Mucosa of descending colon (tissue), 3 donors: Measurements from ENCODE around the gene THAP2. TPM values are rescaled to one million over a fixed set of nuclear protein-coding genes. Genes with fewer than 3 reads are reported as not detected.
"Not testable (repeated sequence)": the region's sequence is repeated elsewhere in the genome, so short reads cannot be mapped to it uniquely, and the experiment has no call there.

Experiments used
- ATAC-seq: fragments of 200-7000 bp; cut with Tn5 transposase; one replicate; pipeline ENCODE4 v1.9.1; 2020; ENCODE audit warnings: mild to moderate bottlenecking, moderate library complexity
- DNase-seq, 3 donors: peaks; one replicate each; pipeline ENCODE4 v3.0.0-alpha.2; 2020
- H3K36me3 ChIP-seq: fragments of 200-600 bp; one replicate; pipeline ENCODE4 v1.8.0; 2021; ENCODE audit warnings: low read depth, mild to moderate bottlenecking
- H3K4me1 ChIP-seq: fragments of 200-600 bp; one replicate; pipeline ENCODE4 v1.8.0; 2021; ENCODE audit warnings: low read depth, mild to moderate bottlenecking
- H3K4me3 ChIP-seq: fragments of 200-600 bp; one replicate; pipeline ENCODE4 v1.8.0; 2021; ENCODE audit warnings: mild to moderate bottlenecking
- H3K9me3 ChIP-seq: fragments of 200-600 bp; one replicate; pipeline ENCODE4 v1.8.0; 2021; ENCODE audit warnings: mild to moderate bottlenecking
- CTCF ChIP-seq: fragments of 200-600 bp; IDR thresholded peaks from one replicate; pipeline ENCODE4 v1.8.0; 2022; ENCODE audit warnings: antibody characterized with exemption, mild to moderate bottlenecking
- intact Hi-C, 2 donors: fragments of 100-400 bp; cut with DNase I in 1 of 2; cut with micrococcal nuclease in 1 of 2; formaldehyde crosslinking; loops; one replicate each; pipeline versions ENCODE4 v1.11.0 to v1.11.1; 2022; cut with DNase I, micrococcal nuclease
- total RNA-seq, 3 donors: library from RNA; stranded (reverse); fragmentation: NEBNext Ultra II Directional in 2 of 3; extraction: Animal tissue kit (Norgen Biotek cat#: 25700) in 2 of 3; gene quantifications; one replicate each; pipeline versions ENCODE4 v1.2.1 to v1.2.4, GENCODE V29; 2021 to 2023
- donor health status: DM: no; HTN: no; CAD: no; lungs with moderate emphysema.
- donor health status: DM: no; HTN: no; CAD: no.
- donor health status: DM: no; HTN: yes; CAD: no.

Gene THAP2
- total RNA-seq, 3 donors from 2014 or later = 3.2 to 4.6 (median 3.9) TPM

- peak; percentile 96 for ATAC-seq
- TF ChIP-seq CTCF = no peak
- intact Hi-C loops = no loop called here
- Histone ChIP-seq H3K36me3 (no peaks in the 10 kb centered on the region), H3K9me3 (no peaks in the 10 kb centered on the region), H3K4me1 (no peaks in the 10 kb centered on the region), H3K4me3 (peak within 1 kb of the TSS; percentile 52)
- peak; percentile 90 to 95 (median 93) for DNase-seq
These were observed 22.0 kb downstream of the THAP2 start, which contains the start of gene TMEM19 for GRCh38 chr12:71685914-71686657. TMEM19 (plus strand) TSS chr12:71686082; CDS start chr12:71686681, 599 bp downstream.

GRCh38 chr12:71686658-71687025, 22.5 kb downstream of the THAP2 start:
- no peaks in the 10 kb centered on the region for H3K4me1 ChIP-seq
- TF ChIP-seq CTCF = no peak
- no peaks in the 10 kb centered on the region for H3K9me3 ChIP-seq
- H3K4me3 ChIP-seq = peak overlapping the region; percentile 52
- DNase-seq = no peak
- H3K36me3 ChIP-seq = no peaks in the 10 kb centered on the region
- intact Hi-C loops = no loop called here
- no peak for ATAC-seq

GRCh38 chr12:71687172-71687571, 23.1 kb downstream of the THAP2 start:
- intact Hi-C loops, ATAC-seq, H3K4me3 ChIP-seq, H3K36me3 ChIP-seq, H3K4me1 ChIP-seq, H3K9me3 ChIP-seq: not testable (repeated sequence)
- peak in 2 of 3 donors; percentile 16 to 44 for DNase-seq

- intact Hi-C loops = no loop called here
- ATAC-seq (no peak), DNase-seq (no peak)
- H3K9me3 ChIP-seq = no peaks in the 10 kb centered on the region
- H3K4me3 ChIP-seq = no peak overlapping the region
- peaks cover 11% of the 10 kb centered on the region for H3K4me1 ChIP-seq
- H3K36me3 ChIP-seq = no peaks in the 10 kb centered on the region
- no peak for TF ChIP-seq CTCF
These were observed 25.0 kb downstream of the THAP2 start for GRCh38 chr12:71688961-71689570.

- Histone ChIP-seq H3K4me1 (peaks cover 29% of the 10 kb centered on the region), H3K36me3 (no peaks in the 10 kb centered on the region), H3K9me3 (no peaks in the 10 kb centered on the region), H3K4me3 (no peak overlapping the region)
- ATAC-seq (peak; percentile 47), DNase-seq (peak in 1 of 3 donors; percentile 43)
- no peak for TF ChIP-seq CTCF
- intact Hi-C loops = loop anchor here in 1 of 2 donors (10.0 kb wide), 1 partner anchor 53 kb away; no protein-coding TSS in a partner anchor
These were observed 27.5 kb downstream of the THAP2 start for GRCh38 chr12:71691504-71692129.

- ATAC-seq = peak; percentile 64
- intact Hi-C loops = loop anchor here in 1 of 2 donors (10.0 kb wide), 1 partner anchor 52 kb away; no protein-coding TSS in a partner anchor
These were observed 29.0 kb downstream of the THAP2 start for GRCh38 chr12:71693126-71693525.

GRCh38 chr12:71693651-71694050, 29.6 kb downstream of the THAP2 start:
- H3K4me1 ChIP-seq = peaks cover 29% of the 10 kb centered on the region
- ATAC-seq, DNase-seq, H3K36me3 ChIP-seq, H3K4me3 ChIP-seq, H3K9me3 ChIP-seq: not testable (repeated sequence)
- intact Hi-C loops = loop anchor here in 1 of 2 donors (10.0 kb wide), 1 partner anchor 51 kb away; no protein-coding TSS in a partner anchor

More at GRCh38 chr12:71693126-71693525, 29.0 kb downstream of the THAP2 start:
- peak; percentile 59 to 78 (median 64) for DNase-seq
- Histone ChIP-seq H3K9me3 (no peaks in the 10 kb centered on the region), H3K4me3 (no peak overlapping the region), H3K36me3 (no peaks in the 10 kb centered on the region), H3K4me1 (peaks cover 29% of the 10 kb centered on the region)
- TF ChIP-seq CTCF = no peak
